ENCODE data around the gene TPCN1. TPM values are rescaled to one million over a fixed set of nuclear protein-coding genes. Genes with fewer than 3 reads are reported as not detected.

The TPCN1 gene
- total RNA-seq, 6 experiments from 2014 or later: 18.0 to 34.6 (median 28.3) TPM

DNA sequence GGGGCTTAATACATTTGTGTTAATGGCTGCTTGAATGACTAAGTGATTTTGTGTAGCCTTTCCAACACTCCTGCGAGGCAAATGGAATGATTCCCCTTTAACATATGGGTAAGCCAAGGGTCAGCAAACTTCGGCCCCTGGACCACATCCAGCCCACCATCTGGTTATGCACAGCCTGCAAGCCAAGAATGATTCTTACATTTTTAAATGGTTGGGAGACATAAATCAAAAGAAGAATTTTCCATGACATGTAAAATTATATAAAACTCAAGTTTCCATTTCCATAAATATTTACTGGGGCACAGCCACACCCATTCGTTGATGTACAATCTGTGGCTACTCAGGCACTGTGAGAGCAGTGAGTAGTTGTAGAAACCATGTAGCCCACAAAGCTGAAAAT lies 104.7 kb downstream of the TPCN1 start:
- TF ChIP-seq, protein P1, sequence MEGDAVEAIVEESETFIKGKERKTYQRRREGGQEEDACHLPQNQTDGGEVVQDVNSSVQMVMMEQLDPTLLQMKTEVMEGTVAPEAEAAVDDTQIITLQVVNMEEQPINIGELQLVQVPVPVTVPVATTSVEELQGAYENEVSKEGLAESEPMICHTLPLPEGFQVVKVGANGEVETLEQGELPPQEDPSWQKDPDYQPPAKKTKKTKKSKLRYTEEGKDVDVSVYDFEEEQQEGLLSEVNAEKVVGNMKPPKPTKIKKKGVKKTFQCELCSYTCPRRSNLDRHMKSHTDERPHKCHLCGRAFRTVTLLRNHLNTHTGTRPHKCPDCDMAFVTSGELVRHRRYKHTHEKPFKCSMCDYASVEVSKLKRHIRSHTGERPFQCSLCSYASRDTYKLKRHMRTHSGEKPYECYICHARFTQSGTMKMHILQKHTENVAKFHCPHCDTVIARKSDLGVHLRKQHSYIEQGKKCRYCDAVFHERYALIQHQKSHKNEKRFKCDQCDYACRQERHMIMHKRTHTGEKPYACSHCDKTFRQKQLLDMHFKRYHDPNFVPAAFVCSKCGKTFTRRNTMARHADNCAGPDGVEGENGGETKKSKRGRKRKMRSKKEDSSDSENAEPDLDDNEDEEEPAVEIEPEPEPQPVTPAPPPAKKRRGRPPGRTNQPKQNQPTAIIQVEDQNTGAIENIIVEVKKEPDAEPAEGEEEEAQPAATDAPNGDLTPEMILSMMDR (IDR thresholded peaks at IDR 0.05): no peak
- no peak for TF ChIP-seq POLR2A (IDR thresholded peaks at IDR 0.05)
- no peaks in the 10 kb centered on the region for H3K36me3 ChIP-seq
- intact Hi-C loops (cut with DNase I): no loop called here
- WGBS (ENCODE audit: insufficient coverage, low coverage, low lambda C conversion rate, missing lambda C conversion rate): 19% methylated on average over 3 of the region's 3 CpGs
- H3K27ac ChIP-seq: peak overlapping the region in 2 of 3 donors; percentile 4 to 33
- DNase-seq (peak in 1 of 3 donors; percentile 58), ATAC-seq (peak in 3 of 4 donors; percentile 18 to 34 (median 29))
- H3K4me1 ChIP-seq: peaks cover 0 to 6% (median 0%) of the 10 kb centered on the region in 4 donors
- H3K9me3 ChIP-seq: no peaks in the 10 kb centered on the region
- H3K27me3 ChIP-seq: no peaks in the 10 kb centered on the region
- no peak overlapping the region for H3K4me3 ChIP-seq

DNA sequence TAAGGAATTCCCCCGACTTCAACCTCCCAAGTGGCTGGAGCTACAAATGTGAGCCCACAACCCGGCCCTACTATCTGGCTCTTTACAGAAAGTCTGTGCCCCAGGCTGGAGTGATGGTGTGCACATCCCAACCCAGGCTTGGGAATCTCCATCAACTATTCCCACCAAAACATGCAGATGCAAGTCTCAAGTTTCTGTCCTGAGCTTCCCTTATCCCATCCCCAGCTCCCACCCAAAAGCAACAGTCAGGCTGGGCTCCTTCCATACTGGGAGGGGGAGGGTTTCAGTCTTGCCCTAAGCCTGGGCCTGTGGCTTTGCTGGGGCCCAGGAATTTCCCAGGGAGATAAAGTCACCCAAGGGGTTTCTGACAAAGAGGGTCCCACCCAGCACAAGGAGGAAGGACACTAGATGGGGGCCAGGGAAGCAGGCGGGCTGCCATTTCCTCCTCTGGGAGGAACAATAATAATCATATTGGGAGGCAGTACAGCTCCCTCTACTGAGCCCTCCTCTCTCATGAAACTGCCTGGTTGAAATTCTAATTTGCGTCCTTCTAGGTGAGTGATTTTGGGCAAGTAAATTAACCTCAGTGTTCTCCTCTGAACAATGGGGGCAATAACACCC lies 105.6 kb downstream of the TPCN1 start:
- H3K27me3 ChIP-seq: no peaks in the 10 kb centered on the region
- TF ChIP-seq, protein P1 (IDR thresholded peaks at IDR 0.05): no peak
- TF ChIP-seq POLR2A (IDR thresholded peaks at IDR 0.05): no peak
- intact Hi-C loops (cut with DNase I): no loop called here
- ATAC-seq (no peak), DNase-seq (no peak)
- H3K27ac ChIP-seq: peak overlapping the region in 1 of 3 donors; percentile 33
- peaks cover 0 to 6% (median 0%) of the 10 kb centered on the region in 4 donors for H3K4me1 ChIP-seq
- H3K36me3 ChIP-seq: no peaks in the 10 kb centered on the region
- 73% methylated on average over 4 of the region's 4 CpGs for WGBS (ENCODE audit: insufficient coverage, low coverage, low lambda C conversion rate, missing lambda C conversion rate)
- no peaks in the 10 kb centered on the region for H3K9me3 ChIP-seq
- no peak overlapping the region for H3K4me3 ChIP-seq

DNA sequence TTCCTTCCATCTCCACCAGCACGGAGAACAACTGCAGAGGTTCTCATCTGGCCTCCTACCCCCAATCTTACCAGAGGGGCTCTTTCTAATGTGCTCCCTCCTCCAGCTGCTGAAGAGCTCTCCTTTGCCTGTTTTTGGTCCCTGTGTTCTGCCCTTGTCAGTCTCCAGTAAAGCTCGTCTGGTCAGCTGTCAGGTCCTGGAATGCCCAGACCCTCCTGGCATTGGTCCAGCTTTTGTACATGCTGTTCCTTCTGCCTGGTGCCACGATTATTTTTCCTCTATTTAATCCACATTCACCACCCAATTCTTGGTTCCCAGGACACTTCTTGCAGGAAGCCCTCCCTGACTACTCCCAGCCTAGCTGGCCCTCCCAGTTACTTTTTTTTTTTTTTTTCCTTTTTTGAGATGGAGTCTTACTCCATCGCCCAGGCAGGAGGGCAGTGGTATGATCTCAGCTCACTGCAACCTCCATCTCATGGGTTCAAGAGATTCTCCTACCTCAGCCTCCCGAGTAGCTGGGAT lies 107.2 kb downstream of the TPCN1 start:
- Histone ChIP-seq H3K27ac (no peak overlapping the region), H3K4me1 (peaks cover 0 to 10% (median 0%) of the 10 kb centered on the region in 4 donors), H3K9me3 (no peaks in the 10 kb centered on the region), H3K27me3 (no peaks in the 10 kb centered on the region), H3K4me3 (no peak overlapping the region), H3K36me3 (peaks cover 0 to 3% (median 0%) of the 10 kb centered on the region in 4 donors)
- ATAC-seq (no peak), DNase-seq (no peak)
- 74% methylated on average over 3 of the region's 5 CpGs for WGBS (ENCODE audit: insufficient coverage, low coverage, low lambda C conversion rate, missing lambda C conversion rate)
- TF ChIP-seq, protein P1 (IDR thresholded peaks at IDR 0.05): no peak
- no peak for TF ChIP-seq POLR2A (IDR thresholded peaks at IDR 0.05)
- intact Hi-C loops (cut with DNase I): no loop called here

DNA sequence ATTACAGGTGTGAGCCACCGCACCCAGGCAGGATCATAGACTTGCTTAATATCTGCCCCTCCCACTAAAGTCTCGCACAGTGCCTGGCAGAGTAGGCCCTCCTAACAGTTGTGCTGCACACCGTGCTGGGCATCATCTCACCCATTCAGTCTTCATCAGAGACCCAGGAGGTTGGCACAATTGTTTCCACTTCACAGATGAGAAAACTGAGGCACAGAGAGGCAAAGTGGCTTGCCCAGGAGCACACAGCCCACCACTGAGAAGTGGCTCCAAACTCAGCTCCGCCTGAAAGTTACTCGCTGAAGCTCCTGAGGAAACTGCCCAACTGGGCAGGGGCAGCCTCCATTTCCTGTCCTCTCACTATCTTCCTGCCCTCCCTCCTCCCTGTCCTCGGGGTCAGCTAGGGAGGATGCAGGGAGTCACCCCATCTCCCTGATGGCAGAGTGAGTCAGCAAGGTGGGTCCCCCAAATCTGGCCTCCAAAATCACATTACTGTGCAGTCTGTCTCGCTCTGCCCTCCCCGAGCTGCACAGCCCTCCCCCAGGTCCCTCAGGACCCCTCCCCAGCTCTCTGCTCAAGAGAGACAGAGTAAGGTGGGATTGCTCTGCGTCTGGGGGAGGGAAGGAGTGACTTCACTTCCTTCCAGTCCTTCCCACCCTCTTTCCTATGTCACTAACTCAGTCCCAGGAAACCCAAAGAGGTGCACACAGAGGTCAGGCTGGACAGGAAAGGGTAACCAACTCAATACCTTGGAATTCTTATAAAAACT lies 107.9 kb downstream of the TPCN1 start:
- no peak for TF ChIP-seq POLR2A (IDR thresholded peaks at IDR 0.05)

More for the DNA sequence above, 107.9 kb downstream of the TPCN1 start:
- no peak for ATAC-seq
- Histone ChIP-seq H3K27me3 (no peaks in the 10 kb centered on the region), H3K36me3 (peaks cover 0 to 3% (median 0%) of the 10 kb centered on the region in 4 donors), H3K4me3 (no peak overlapping the region), H3K27ac (no peak overlapping the region), H3K4me1 (peaks cover 0 to 15% (median 0%) of the 10 kb centered on the region in 4 donors), H3K9me3 (no peaks in the 10 kb centered on the region)
- WGBS (ENCODE audit: insufficient coverage, low coverage, low lambda C conversion rate, missing lambda C conversion rate): 70% methylated on average over 5 of the region's 9 CpGs
- DNase-seq: no peak
- intact Hi-C loops (cut with DNase I): no loop called here
